Endothelial cell of umbilical vein (primary cell): ENCODE data around the gene SPACA7. TPM values are rescaled to one million over a fixed set of nuclear protein-coding genes. Genes with fewer than 3 reads are reported as not detected.

Experiments used
- BruUV-seq: library from RNA; stranded (reverse); fragments of 400-500 nt; replicated peaks from 2 replicates; lab custom pipeline; 2021; lab: Mats Ljungman, UMichigan
- CTCF ChIA-PET: fragments of 300-600, 350-600 bp; sonication (Branson Sonifier 250); formaldehyde crosslinking; loops from one replicate; lab custom pipeline; 2021; ENCODE audit warnings: antibody characterized with exemption, inconsistent platforms; lab: Charles Lee
- POLR2A ChIA-PET: fragments of 300-600, 350-600 bp; sonication (Branson Sonifier 250); formaldehyde crosslinking; loops from one replicate; lab custom pipeline; 2021; ENCODE audit warnings: antibody characterized with exemption, inconsistent platforms; lab: Charles Lee
- DNase-seq: peaks from one replicate; pipeline ENCODE4 v3.0.0-alpha.2; 2011; ENCODE audit warnings: low read depth, low spot score
- FAIRE-seq: peaks from 2 replicates; lab custom pipeline; 2011; peaks lifted over from hg19 to GRCh38; lab: Jason Lieb, UNC
- H2AFZ ChIP-seq: 2 replicates; pipeline ENCODE4 v1.6.0; 2012; ENCODE audit warnings: low read depth, low read length, control low read depth, inconsistent platforms
- H3K27ac ChIP-seq: 2 replicates; pipeline ENCODE4 v1.5.1; 2011; ENCODE audit warnings: low read depth, mild to moderate bottlenecking, control low read depth, low read length, moderate library complexity; ENCODE audit not compliant: insufficient read depth
- H3K27me3 ChIP-seq, 2 experiments: 2 replicates each; pipeline versions ENCODE4 v1.6.0 to v1.6.1; 2011; ENCODE audit warnings: low read length in 2 of 2, mixed read lengths in 1 of 2; ENCODE audit not compliant: control insufficient read depth in 2 of 2, insufficient read depth in 2 of 2
- H3K36me3 ChIP-seq, 2 experiments: 2 replicates in 1 of 2; 3 replicates in 1 of 2; pipeline ENCODE4 v1.5.1; 2011; ENCODE audit warnings: low read length in 2 of 2, mild to moderate bottlenecking in 1 of 2, moderate library complexity in 1 of 2; ENCODE audit not compliant: control insufficient read depth in 2 of 2, insufficient read depth in 2 of 2; ENCODE audit errors: extremely low read depth in 1 of 2
- H3K4me1 ChIP-seq: 3 replicates; pipeline ENCODE4 v1.5.1; 2011; ENCODE audit warnings: mild to moderate bottlenecking, low read length; ENCODE audit not compliant: control insufficient read depth, insufficient read depth; ENCODE audit errors: extremely low read depth
- H3K4me2 ChIP-seq: 2 replicates; pipeline ENCODE4 v1.6.1; 2011; ENCODE audit warnings: low read length, control low read depth, mixed read lengths; ENCODE audit not compliant: insufficient read depth
- H3K4me3 ChIP-seq, 3 experiments: fragments of 200-600 bp in 1 of 3; sonication (generic), shearing (Covaris generic) in 1 of 3; replicated peaks in 1 of 3; 2 replicates each; pipeline ENCODE4 v1.5.1; 2011 to 2016; ENCODE audit warnings: control low read depth in 3 of 3, low read length in 3 of 3, mild to moderate bottlenecking in 2 of 3, inconsistent platforms in 1 of 3, low read depth in 1 of 3, moderate library complexity in 1 of 3; ENCODE audit not compliant: insufficient read depth in 1 of 3
- H3K79me2 ChIP-seq: 2 replicates; pipeline ENCODE4 v1.6.0; 2012; ENCODE audit warnings: low read length, inconsistent platforms; ENCODE audit not compliant: control insufficient read depth, insufficient read depth
- H3K9ac ChIP-seq: replicated peaks from 2 replicates; pipeline ENCODE3; 2011; ENCODE audit warnings: low read length, control low read depth; ENCODE audit not compliant: insufficient read depth; ENCODE audit errors: extremely low read depth
- H3K9me1 ChIP-seq: replicated peaks from 3 replicates; pipeline ENCODE4 v1.6.0; 2011; ENCODE audit warnings: mild to moderate bottlenecking, low read length; ENCODE audit not compliant: control insufficient read depth, insufficient read depth; ENCODE audit errors: extremely low read depth
- H3K9me3 ChIP-seq: replicated peaks from 2 replicates; pipeline ENCODE4 v1.5.1; 2012; ENCODE audit warnings: low read length, inconsistent platforms; ENCODE audit not compliant: control insufficient read depth, insufficient read depth
- H4K20me1 ChIP-seq: replicated peaks from 2 replicates; pipeline ENCODE3; 2011; ENCODE audit warnings: mild to moderate bottlenecking, low read length; ENCODE audit not compliant: control insufficient read depth, insufficient read depth; ENCODE audit errors: extremely low read depth
- EZH2 ChIP-seq: IDR thresholded peaks from 2 replicates; pipeline ENCODE4 v1.6.1; 2012; ENCODE audit warnings: borderline replicate concordance, low read depth, mild to moderate bottlenecking, moderate library complexity, low read length, inconsistent platforms; ENCODE audit not compliant: severe bottlenecking
- FOS ChIP-seq: IDR thresholded peaks from 2 replicates; pipeline ENCODE4 v1.6.1; 2011; ENCODE audit warnings: mild to moderate bottlenecking, low read length, moderate library complexity, borderline replicate concordance; ENCODE audit not compliant: insufficient read depth
- GATA2 ChIP-seq: IDR thresholded peaks from 2 replicates; pipeline ENCODE4 v1.7.0; 2011; ENCODE audit warnings: low read depth, mild to moderate bottlenecking, moderate library complexity, mixed read lengths, low read length; ENCODE audit not compliant: insufficient read length, insufficient read depth
- JUN ChIP-seq: IDR thresholded peaks from 2 replicates; pipeline ENCODE4 v1.6.1; 2011; ENCODE audit warnings: borderline replicate concordance, low read depth; ENCODE audit not compliant: insufficient read length, insufficient read depth
- MYC ChIP-seq: IDR thresholded peaks from one replicate; pipeline ENCODE4 v1.6.1; 2011; ENCODE audit warnings: mild to moderate bottlenecking, low read depth, low read length
- POLR2A ChIP-seq: IDR thresholded peaks from 2 replicates; pipeline ENCODE4 v1.6.1; 2012; ENCODE audit warnings: low read depth, mild to moderate bottlenecking, control low read depth, low read length
- POLR2AphosphoS5 ChIP-seq: IDR thresholded peaks from 2 replicates; pipeline ENCODE4 v1.6.1; 2012; ENCODE audit warnings: low read depth, mild to moderate bottlenecking, control low read depth, low read length, moderate library complexity; ENCODE audit not compliant: insufficient read depth
- dilution Hi-C: fragments of 300-500 bp; cut with MboI; formaldehyde crosslinking; loops from one replicate; pipeline ENCODE4 v1.15.0; 2019; ENCODE audit warnings: low sequenced_read_pairs; ENCODE audit not compliant: extremely low pct_ligation_motif_present
- intact Hi-C: fragments of 100-400 bp; cut with micrococcal nuclease; formaldehyde crosslinking; loops from one replicate; pipeline ENCODE4 v1.10.0; 2022
- polyA plus RNA-seq, 4 experiments: library from polyadenylated mRNA; depleted of rRNA in 3 of 4; stranded (reverse) in 3 of 4; unstranded in 1 of 4; fragments of >200 nt; gene quantifications; 2 replicates each; pipeline versions ENCODE4 v1.2.1 to v1.2.3, GENCODE V29; 2011 to 2012; ENCODE audit warnings: missing spikeins in 1 of 4
- total RNA-seq: library from RNA; stranded (reverse); gene quantifications from 2 replicates; pipeline ENCODE4 v1.2.3, GENCODE V29; 2021
- TF ChIP-seq, protein P1 (sequence below): IDR thresholded peaks from 2 replicates; pipeline ENCODE4 v1.6.1; 2011; ENCODE audit not compliant: insufficient read depth, insufficient read length
- TF ChIP-seq, protein P2 (sequence below), 2 donors: IDR thresholded peaks; 1 replicate in 1 of 2; 2 replicates in 1 of 2; pipeline ENCODE4 v1.5.1; 2011; ENCODE audit warnings: low read length in 2 of 2, mild to moderate bottlenecking in 2 of 2, moderate library complexity in 2 of 2, control low read depth in 1 of 2, inconsistent platforms in 1 of 2, low read depth in 1 of 2; ENCODE audit not compliant: insufficient read depth in 1 of 2; ENCODE audit errors: extremely low read depth in 1 of 2

The SPACA7 gene
- total and polyA plus RNA-seq, 2 donors (not counting 3 experiments of a cell fraction or from before 2014, with no cell fraction given), result not detected

DNA sequence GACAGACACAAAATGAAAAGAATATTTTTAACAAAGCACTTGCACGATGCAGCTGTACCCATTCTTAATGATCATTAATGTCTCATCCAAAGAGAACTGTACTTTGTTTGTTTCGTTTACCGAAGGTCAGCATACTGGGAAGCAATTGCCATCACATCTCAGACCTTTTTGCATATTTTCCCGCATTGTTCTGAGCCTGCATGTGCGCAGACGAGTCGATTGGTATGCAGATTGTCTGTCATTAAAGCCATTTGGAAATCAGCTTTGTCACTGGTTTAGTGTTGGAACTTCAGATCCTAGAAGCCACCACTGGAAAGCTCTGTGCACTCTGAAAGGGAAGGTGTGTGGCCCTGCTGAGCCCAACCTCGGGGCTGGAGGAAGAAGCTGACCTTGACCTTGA, 15.6 kb downstream of the SPACA7 start:
- Histone ChIP-seq H3K79me2 (no peaks in the 10 kb centered on the region), H3K4me3 (no peak overlapping the region), H3K27me3 (no peaks in the 10 kb centered on the region), H3K36me3 (no peaks in the 10 kb centered on the region), H3K9ac (no peak overlapping the region), H3K4me1 (no peaks in the 10 kb centered on the region), H3K27ac (no peak overlapping the region), H3K4me2 (no peak overlapping the region), H3K9me3 (no peaks in the 10 kb centered on the region), H2AFZ (no peak overlapping the region), H3K9me1 (no peaks in the 10 kb centered on the region), H4K20me1 (no peaks in the 10 kb centered on the region)
- DNase-seq (no peak), FAIRE-seq (no peak)
- dilution Hi-C loops (no loop called here), intact Hi-C loops (no loop called here)
- CTCF ChIA-PET, result no interaction called here
- POLR2A ChIA-PET, result no interaction called here
- no TSS peak for BruUV-seq
- TF ChIP-seq, protein P1, sequence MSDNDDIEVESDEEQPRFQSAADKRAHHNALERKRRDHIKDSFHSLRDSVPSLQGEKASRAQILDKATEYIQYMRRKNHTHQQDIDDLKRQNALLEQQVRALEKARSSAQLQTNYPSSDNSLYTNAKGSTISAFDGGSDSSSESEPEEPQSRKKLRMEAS, result no peak
- TF ChIP-seq GATA2 (no peak), MYC (no peak), EZH2 (no peak), JUN (no peak)

DNA sequence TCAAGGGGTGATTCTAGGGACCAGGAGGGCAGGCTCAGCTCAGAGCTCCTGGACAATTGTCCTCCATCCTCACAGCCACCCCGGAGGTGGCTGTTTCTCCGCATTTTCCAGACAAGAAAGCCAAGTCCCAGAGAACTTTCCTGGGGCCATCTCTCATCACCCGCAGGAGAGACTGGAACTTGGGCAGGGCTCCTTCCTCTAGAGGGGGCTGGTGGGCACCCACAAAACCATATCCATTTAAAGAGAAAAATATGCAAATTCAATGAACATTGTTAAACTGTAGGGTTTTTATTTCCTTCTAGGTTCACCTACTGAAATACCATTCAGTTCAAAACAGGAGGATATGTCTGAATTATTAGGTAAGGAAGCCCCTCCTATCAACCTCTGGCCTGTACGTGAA, 16.6 kb downstream of the SPACA7 start:
- BruUV-seq, result no TSS peak
- no peak overlapping the region for H3K4me2 ChIP-seq
- DNase-seq (no peak), FAIRE-seq (no peak)
- no peaks in the 10 kb centered on the region for H3K9me1 ChIP-seq
- H3K27me3 ChIP-seq, result no peaks in the 10 kb centered on the region
- ChIA-PET POLR2A (no interaction called here), CTCF (no interaction called here)
- intact Hi-C loops (no loop called here), dilution Hi-C loops (no loop called here)
- H3K4me3 ChIP-seq, result no peak overlapping the region
- TF ChIP-seq POLR2AphosphoS5, result no peak
- TF ChIP-seq POLR2A, result no peak
- TF ChIP-seq JUN, result no peak
- TF ChIP-seq MYC, result no peak
- TF ChIP-seq, protein P2, sequence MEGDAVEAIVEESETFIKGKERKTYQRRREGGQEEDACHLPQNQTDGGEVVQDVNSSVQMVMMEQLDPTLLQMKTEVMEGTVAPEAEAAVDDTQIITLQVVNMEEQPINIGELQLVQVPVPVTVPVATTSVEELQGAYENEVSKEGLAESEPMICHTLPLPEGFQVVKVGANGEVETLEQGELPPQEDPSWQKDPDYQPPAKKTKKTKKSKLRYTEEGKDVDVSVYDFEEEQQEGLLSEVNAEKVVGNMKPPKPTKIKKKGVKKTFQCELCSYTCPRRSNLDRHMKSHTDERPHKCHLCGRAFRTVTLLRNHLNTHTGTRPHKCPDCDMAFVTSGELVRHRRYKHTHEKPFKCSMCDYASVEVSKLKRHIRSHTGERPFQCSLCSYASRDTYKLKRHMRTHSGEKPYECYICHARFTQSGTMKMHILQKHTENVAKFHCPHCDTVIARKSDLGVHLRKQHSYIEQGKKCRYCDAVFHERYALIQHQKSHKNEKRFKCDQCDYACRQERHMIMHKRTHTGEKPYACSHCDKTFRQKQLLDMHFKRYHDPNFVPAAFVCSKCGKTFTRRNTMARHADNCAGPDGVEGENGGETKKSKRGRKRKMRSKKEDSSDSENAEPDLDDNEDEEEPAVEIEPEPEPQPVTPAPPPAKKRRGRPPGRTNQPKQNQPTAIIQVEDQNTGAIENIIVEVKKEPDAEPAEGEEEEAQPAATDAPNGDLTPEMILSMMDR (IDR thresholded peaks at IDR 0.05; ENCODE audit: extremely low read depth in 1 of 2, insufficient read depth in 1 of 2, low read depth in 1 of 2, low read length in 2 of 2), result no peak
- no peak for TF ChIP-seq GATA2
- TF ChIP-seq, protein P1, result no peak
- TF ChIP-seq EZH2, result no peak
- TF ChIP-seq FOS, result no peak
- no peaks in the 10 kb centered on the region for H3K9me3 ChIP-seq
- H3K4me1 ChIP-seq, result no peaks in the 10 kb centered on the region
- no peak overlapping the region for H2AFZ ChIP-seq
- no peaks in the 10 kb centered on the region for H3K36me3 ChIP-seq
- H3K27ac ChIP-seq, result no peak overlapping the region
- no peak overlapping the region for H3K9ac ChIP-seq
- no peaks in the 10 kb centered on the region for H3K79me2 ChIP-seq
- H4K20me1 ChIP-seq, result no peaks in the 10 kb centered on the region
